Smooth muscle cell (in vitro differentiated cells): ENCODE measurements around the gene VWA5B2. TPM values are rescaled to one million over a fixed set of nuclear protein-coding genes. Genes with fewer than 3 reads are reported as not detected.
A peak's percentile ranks its signal among the peaks of the same experiment; 100 is the strongest.

Source experiments
- DNase-seq: peaks from one replicate; lab custom pipeline; 2025; ENCODE audit not compliant: unreplicated experiment; lab: John Stamatoyannopoulos, UW
- H2AFZ ChIP-seq: fragments of 200-600 bp; sonication (generic); 2 replicates; pipeline ENCODE4 v1.6.0; 2016; ENCODE audit warnings: antibody characterized with exemption, low read depth, mild to moderate bottlenecking
- H3F3A ChIP-seq: fragments of 200-600 bp; sonication (generic); 2 replicates; pipeline ENCODE4 v1.6.0; 2017; ENCODE audit warnings: antibody characterized with exemption, low read depth
- H3K27ac ChIP-seq: fragments of 200-600 bp; sonication (generic); 2 replicates; pipeline ENCODE4 v1.5.1; 2016; ENCODE audit warnings: low read depth, mild to moderate bottlenecking
- H3K27me3 ChIP-seq: fragments of 200-600 bp; sonication (generic); 2 replicates; pipeline ENCODE4 v1.6.1; 2016; ENCODE audit warnings: low read depth, mild to moderate bottlenecking
- H3K36me3 ChIP-seq: fragments of 200-600 bp; sonication (generic); 2 replicates; pipeline ENCODE4 v1.5.1; 2016; ENCODE audit warnings: low read depth
- H3K4me1 ChIP-seq: fragments of 200-600 bp; sonication (generic); 2 replicates; pipeline ENCODE4 v1.5.1; 2016; ENCODE audit warnings: low read depth
- H3K4me2 ChIP-seq: fragments of 200-600 bp; sonication (generic); 2 replicates; pipeline ENCODE4 v1.6.0; 2016; ENCODE audit warnings: mild to moderate bottlenecking
- H3K4me3 ChIP-seq: fragments of 200-600 bp; sonication (generic); 2 replicates; pipeline ENCODE4 v1.5.1; 2016; ENCODE audit warnings: mild to moderate bottlenecking
- H3K79me2 ChIP-seq: fragments of 200-600 bp; sonication (generic); 2 replicates; pipeline ENCODE4 v1.6.0; 2016; ENCODE audit warnings: low read depth, mild to moderate bottlenecking
- H3K9ac ChIP-seq: fragments of 200-600 bp; sonication (generic); 2 replicates; pipeline ENCODE4 v1.6.0; 2016; ENCODE audit warnings: low read depth
- H3K9me3 ChIP-seq: fragments of 200-600 bp; sonication (generic); replicated peaks from 2 replicates; pipeline ENCODE4 v1.5.1; 2016; ENCODE audit warnings: low read depth
- H4K20me1 ChIP-seq: fragments of 200-600 bp; sonication (generic); 2 replicates; pipeline ENCODE4 v1.6.0; 2016; ENCODE audit warnings: low read depth
- WGBS: methylation state at CpG from one replicate; pipeline ENCODE4 v1.1.7; 2016; ENCODE audit warnings: low lambda C conversion rate; 5-methylcytosine and 5-hydroxymethylcytosine counted together
- polyA plus RNA-seq: library from polyadenylated mRNA; unstranded; fragments of >200 nt; fragmentation: Nextera tagmentation; extraction: Ambion mirVana; gene quantifications from 2 replicates; pipeline ENCODE4 v1.2.1, GENCODE V29; 2016
- total RNA-seq: library from RNA; depleted of rRNA; stranded (reverse); fragments of >200 nt; gene quantifications from 2 replicates; pipeline ENCODE4 v1.2.3, GENCODE V29; 2014
- TF ChIP-seq, protein P1 (sequence below): fragments of 200-600 bp; sonication (generic); IDR thresholded peaks from 2 replicates; pipeline ENCODE4 v1.5.1; 2017; ENCODE audit warnings: borderline replicate concordance, mild to moderate bottlenecking, antibody characterized with exemption; ENCODE audit not compliant: insufficient read depth, poor library complexity, severe bottlenecking

VWA5B2 gene
- total and polyA plus RNA-seq, 2 experiments from 2014 or later = not detected

DNA sequence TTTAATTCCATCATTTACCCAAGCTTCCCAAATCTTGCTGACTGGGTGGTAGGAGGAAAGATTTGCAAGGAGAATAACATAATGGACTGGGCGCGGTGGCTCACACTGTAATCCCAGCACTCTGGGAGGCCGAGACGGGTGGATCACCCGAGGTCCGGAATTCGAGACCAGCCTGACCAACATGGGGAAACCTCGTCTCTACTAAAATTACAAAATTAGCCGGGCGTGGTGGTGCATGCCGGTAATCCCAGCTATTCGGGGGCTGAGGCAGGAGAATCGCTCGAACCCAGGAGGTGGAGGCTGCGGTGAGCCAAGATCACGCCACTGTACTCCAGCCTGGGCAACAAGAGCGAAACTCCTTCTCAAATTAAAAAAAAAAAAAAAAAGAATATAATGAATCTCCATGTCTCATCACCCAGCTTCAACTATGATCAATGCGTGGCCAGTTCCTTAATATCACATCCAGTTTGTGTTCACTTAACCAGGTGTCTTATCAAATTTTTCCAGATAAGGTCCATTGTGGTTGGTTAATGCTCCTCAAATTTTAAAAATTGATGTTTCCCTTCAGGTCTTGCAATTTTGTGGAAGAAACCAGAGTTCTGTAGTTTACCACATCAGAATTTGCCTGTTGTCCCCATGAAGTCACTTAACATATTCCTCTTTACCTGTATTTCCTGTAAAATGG, 44.7 kb upstream of the VWA5B2 start:
- no peak for DNase-seq
- H3K9me3 ChIP-seq = no peaks in the 10 kb centered on the region
- H3K79me2 ChIP-seq = peaks cover 65% of the 10 kb centered on the region
- peak overlapping the region; percentile 100 for H3K4me2 ChIP-seq
- TF ChIP-seq, protein P1, sequence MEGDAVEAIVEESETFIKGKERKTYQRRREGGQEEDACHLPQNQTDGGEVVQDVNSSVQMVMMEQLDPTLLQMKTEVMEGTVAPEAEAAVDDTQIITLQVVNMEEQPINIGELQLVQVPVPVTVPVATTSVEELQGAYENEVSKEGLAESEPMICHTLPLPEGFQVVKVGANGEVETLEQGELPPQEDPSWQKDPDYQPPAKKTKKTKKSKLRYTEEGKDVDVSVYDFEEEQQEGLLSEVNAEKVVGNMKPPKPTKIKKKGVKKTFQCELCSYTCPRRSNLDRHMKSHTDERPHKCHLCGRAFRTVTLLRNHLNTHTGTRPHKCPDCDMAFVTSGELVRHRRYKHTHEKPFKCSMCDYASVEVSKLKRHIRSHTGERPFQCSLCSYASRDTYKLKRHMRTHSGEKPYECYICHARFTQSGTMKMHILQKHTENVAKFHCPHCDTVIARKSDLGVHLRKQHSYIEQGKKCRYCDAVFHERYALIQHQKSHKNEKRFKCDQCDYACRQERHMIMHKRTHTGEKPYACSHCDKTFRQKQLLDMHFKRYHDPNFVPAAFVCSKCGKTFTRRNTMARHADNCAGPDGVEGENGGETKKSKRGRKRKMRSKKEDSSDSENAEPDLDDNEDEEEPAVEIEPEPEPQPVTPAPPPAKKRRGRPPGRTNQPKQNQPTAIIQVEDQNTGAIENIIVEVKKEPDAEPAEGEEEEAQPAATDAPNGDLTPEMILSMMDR = no peak
- H3F3A ChIP-seq = peaks cover 49% of the 10 kb centered on the region
- H3K36me3 ChIP-seq = peaks cover 18% of the 10 kb centered on the region
- H3K27ac ChIP-seq = peak overlapping the region; percentile 89
- peak overlapping the region; percentile 32 for H3K4me3 ChIP-seq
- peaks cover 69% of the 10 kb centered on the region for H4K20me1 ChIP-seq
- peaks cover 12% of the 10 kb centered on the region for H3K4me1 ChIP-seq
- peak overlapping the region; percentile 50 for H3K9ac ChIP-seq
- H3K27me3 ChIP-seq = no peaks in the 10 kb centered on the region
- 95% methylated on average over 18 of the region's 18 CpGs for WGBS
- H2AFZ ChIP-seq = no peak overlapping the region

GRCh38 chr3:184185461-184186183, 43.8 kb upstream of the VWA5B2 start:
- TF ChIP-seq, protein P1 = no peak
- peaks cover 18% of the 10 kb centered on the region for H3K36me3 ChIP-seq

DNA sequence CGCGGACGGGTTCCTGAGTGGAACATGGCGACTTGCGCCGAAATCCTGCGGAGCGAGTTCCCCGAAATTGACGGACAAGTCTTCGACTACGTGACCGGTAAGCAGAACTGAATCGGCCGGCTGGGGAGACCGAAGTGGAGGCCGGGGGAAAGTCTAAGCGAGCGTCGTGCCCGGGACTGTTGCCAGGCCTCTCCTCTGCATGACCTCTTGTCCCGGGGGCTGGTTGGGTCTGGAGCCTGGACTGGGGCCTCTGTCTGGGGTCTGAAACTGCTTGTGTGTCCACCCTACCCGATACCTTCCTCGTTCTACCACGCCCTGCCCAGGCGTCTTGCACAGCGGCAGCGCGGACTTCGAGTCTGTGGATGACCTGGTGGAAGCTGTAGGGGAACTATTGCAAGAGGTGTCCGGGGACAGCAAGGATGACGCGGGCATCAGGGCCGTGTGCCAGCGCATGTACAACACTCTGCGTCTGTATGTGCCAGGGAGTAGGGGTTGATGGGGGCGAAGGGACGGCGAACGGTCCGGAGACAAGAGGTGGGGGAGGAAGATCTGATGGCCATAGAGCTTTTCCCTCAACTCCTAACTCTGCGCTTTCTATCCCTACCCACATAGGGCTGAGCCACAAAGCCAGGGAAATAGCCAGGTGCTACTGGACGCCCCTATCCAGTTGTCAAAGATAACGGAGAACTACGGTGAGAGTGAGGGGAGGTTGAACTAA, 43.0 kb upstream of the VWA5B2 start, which contains the start of gene ABCF3:
Gene ABCF3, plus strand, starts transcription at position 16 of the 718 bp plus-strand sequence. Its CDS starts 9 bp downstream, at position 25.
- Histone ChIP-seq H3F3A (peaks cover 35% of the 10 kb centered on the region), H2AFZ (no peak within 1 kb of the TSS), H3K4me2 (peak within 1 kb of the TSS; percentile 100), H3K27ac (peak within 1 kb of the TSS; percentile 89), H4K20me1 (peaks cover 65% of the 10 kb centered on the region), H3K36me3 (peaks cover 12% of the 10 kb centered on the region), H3K9me3 (no peaks in the 10 kb centered on the region), H3K4me3 (peak within 1 kb of the TSS; percentile 94), H3K27me3 (no peaks in the 10 kb centered on the region), H3K79me2 (peaks cover 57% of the 10 kb centered on the region), H3K9ac (peak within 1 kb of the TSS; percentile 85), H3K4me1 (peaks cover 12% of the 10 kb centered on the region)
- TF ChIP-seq, protein P1 = no peak
- 2% methylated on average over 45 of the region's 45 CpGs for WGBS
- no peak for DNase-seq

More at GRCh38 chr3:184185461-184186183, 43.8 kb upstream of the VWA5B2 start:
- H3K9ac ChIP-seq = peak overlapping the region; percentile 85
- peak; percentile 99 for DNase-seq
- H3K4me1 ChIP-seq = peaks cover 12% of the 10 kb centered on the region
- H3K79me2 ChIP-seq = peaks cover 64% of the 10 kb centered on the region
- peak overlapping the region; percentile 94 for H3K4me3 ChIP-seq
- H3K4me2 ChIP-seq = peak overlapping the region; percentile 100
- H4K20me1 ChIP-seq = peaks cover 69% of the 10 kb centered on the region
- H2AFZ ChIP-seq = no peak overlapping the region
- peak overlapping the region; percentile 89 for H3K27ac ChIP-seq
- H3K9me3 ChIP-seq = no peaks in the 10 kb centered on the region
- H3K27me3 ChIP-seq = no peaks in the 10 kb centered on the region
- H3F3A ChIP-seq = peaks cover 41% of the 10 kb centered on the region
- WGBS = 3% methylated on average over 53 of the region's 55 CpGs
